A673 (cell line): Measurements from ENCODE around the gene DHX38. TPM values are rescaled to one million over a fixed set of nuclear protein-coding genes. Genes with fewer than 3 reads are reported as not detected.

Source experiments
- BruUV-seq: library from RNA; stranded (reverse); fragments of 400-500 nt; replicated peaks from 2 replicates; lab custom pipeline; 2021; lab: Mats Ljungman, UMichigan
- CTCF ChIA-PET: fragments of 300-600 bp; sonication (Branson Sonifier 250); formaldehyde crosslinking; loops from one replicate; lab custom pipeline; 2022; ENCODE audit warnings: antibody characterized with exemption; lab: Charles Lee
- POLR2A ChIA-PET: fragments of 300-600 bp; sonication (Branson Sonifier 250); formaldehyde crosslinking; loops from one replicate; lab custom pipeline; 2022; ENCODE audit warnings: antibody characterized with exemption; ENCODE audit not compliant: low non-redundant PET; lab: Charles Lee
- DNase-seq: peaks from one replicate; pipeline ENCODE4 v3.0.0-alpha.2; 2015; ENCODE audit warnings: low spot score
- H3K27ac ChIP-seq: fragments of 200-600 bp; sonication (generic); 2 replicates; pipeline ENCODE4 v1.5.1; 2016; ENCODE audit warnings: mixed run types, low read depth, mild to moderate bottlenecking, mixed read lengths, antibody characterized with exemption, low read length; ENCODE audit not compliant: poor library complexity, severe bottlenecking
- H3K27me3 ChIP-seq: fragments of 200-600 bp; sonication (generic); replicated peaks from 2 replicates; pipeline ENCODE4 v1.6.1; 2017; ENCODE audit warnings: mixed run types, low read depth, mild to moderate bottlenecking, mixed read lengths, antibody characterized with exemption, low read length; ENCODE audit not compliant: insufficient read depth, poor library complexity
- H3K36me3 ChIP-seq: fragments of 200-600 bp; sonication (generic); 2 replicates; pipeline ENCODE4 v1.6.1; 2016; ENCODE audit warnings: mixed run types, mild to moderate bottlenecking, mixed read lengths, antibody characterized with exemption, low read length; ENCODE audit not compliant: insufficient read depth, poor library complexity, severe bottlenecking
- H3K4me1 ChIP-seq: fragments of 200-600 bp; sonication (generic); 2 replicates; pipeline ENCODE4 v1.6.1; 2017; ENCODE audit warnings: mixed run types, mild to moderate bottlenecking, mixed read lengths, antibody characterized with exemption, low read length; ENCODE audit not compliant: insufficient read depth, poor library complexity, severe bottlenecking
- H3K4me3 ChIP-seq: fragments of 200-600 bp; sonication (generic); 2 replicates; pipeline ENCODE4 v1.5.1; 2016; ENCODE audit warnings: low read depth, mixed run types, mild to moderate bottlenecking, mixed read lengths, low read length; ENCODE audit not compliant: poor library complexity, severe bottlenecking
- H3K9me3 ChIP-seq: fragments of 200-600 bp; sonication (generic); 2 replicates; pipeline ENCODE4 v1.6.1; 2016; ENCODE audit warnings: mixed run types, low read depth, mild to moderate bottlenecking, mixed read lengths, antibody characterized with exemption, low read length; ENCODE audit not compliant: poor library complexity, severe bottlenecking
- EZH2 ChIP-seq: fragments of 200-600 bp; sonication (generic); IDR thresholded peaks from 2 replicates; pipeline ENCODE4 v1.6.1; 2017; ENCODE audit warnings: borderline replicate concordance, low read depth, mild to moderate bottlenecking, mixed read lengths, antibody characterized with exemption, low read length; ENCODE audit not compliant: poor library complexity, severe bottlenecking
- intact Hi-C: fragments of 100-400 bp; cut with micrococcal nuclease; formaldehyde crosslinking; loops from one replicate; pipeline ENCODE4 v1.10.0; 2022; ENCODE audit not compliant: unreplicated experiment
- total RNA-seq: library from RNA; stranded (reverse); gene quantifications from 2 replicates; pipeline ENCODE4 v1.2.3, GENCODE V29; 2021
- TF ChIP-seq, protein P1 (sequence below): fragments of 300-800, 200-600 bp; sonication (generic); conservative IDR thresholded peaks from 2 replicates; pipeline ENCODE4 v1.5.1; 2017; ENCODE audit warnings: low read depth, mild to moderate bottlenecking, antibody characterized with exemption, low read length, moderate library complexity, mixed read lengths

DHX38 gene
- total RNA-seq, 1 experiment from 2014 or later = 91.0 TPM

DNA sequence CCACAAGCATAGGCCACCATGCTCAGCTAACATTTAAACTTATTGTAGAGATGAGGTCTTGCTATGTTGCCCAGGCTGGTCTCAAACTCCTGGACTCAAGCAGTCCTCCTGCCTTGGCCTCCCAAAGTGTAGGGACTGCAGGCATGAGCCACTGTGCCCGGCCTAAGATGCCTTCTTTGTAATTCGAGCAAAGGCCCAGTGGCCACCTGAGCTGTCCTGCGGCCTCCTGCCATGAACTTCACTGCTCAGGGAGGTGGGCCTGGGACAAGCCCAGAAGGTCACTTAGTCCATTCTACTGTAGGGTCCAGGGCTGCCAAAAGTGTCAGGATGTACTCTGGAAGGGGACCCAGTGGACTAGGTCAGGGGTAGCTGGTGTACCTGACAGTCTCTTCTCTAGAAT, 30.5 kb downstream of the DHX38 start:
- ChIA-PET CTCF (interaction anchor here (1.5 kb wide), 2 partner anchors 343 to 1911 kb away, joined by 3 to 7 read pairs; no protein-coding TSS in a partner anchor), POLR2A (no interaction called here)
- DNase-seq = no peak
- Histone ChIP-seq H3K9me3 (no peaks in the 10 kb centered on the region), H3K27ac (no peak overlapping the region), H3K4me1 (peaks cover 5% of the 10 kb centered on the region), H3K27me3 (no peaks in the 10 kb centered on the region), H3K4me3 (no peak overlapping the region), H3K36me3 (no peaks in the 10 kb centered on the region)
- intact Hi-C loops = no loop called here
- no peak for TF ChIP-seq EZH2
- TF ChIP-seq, protein P1, sequence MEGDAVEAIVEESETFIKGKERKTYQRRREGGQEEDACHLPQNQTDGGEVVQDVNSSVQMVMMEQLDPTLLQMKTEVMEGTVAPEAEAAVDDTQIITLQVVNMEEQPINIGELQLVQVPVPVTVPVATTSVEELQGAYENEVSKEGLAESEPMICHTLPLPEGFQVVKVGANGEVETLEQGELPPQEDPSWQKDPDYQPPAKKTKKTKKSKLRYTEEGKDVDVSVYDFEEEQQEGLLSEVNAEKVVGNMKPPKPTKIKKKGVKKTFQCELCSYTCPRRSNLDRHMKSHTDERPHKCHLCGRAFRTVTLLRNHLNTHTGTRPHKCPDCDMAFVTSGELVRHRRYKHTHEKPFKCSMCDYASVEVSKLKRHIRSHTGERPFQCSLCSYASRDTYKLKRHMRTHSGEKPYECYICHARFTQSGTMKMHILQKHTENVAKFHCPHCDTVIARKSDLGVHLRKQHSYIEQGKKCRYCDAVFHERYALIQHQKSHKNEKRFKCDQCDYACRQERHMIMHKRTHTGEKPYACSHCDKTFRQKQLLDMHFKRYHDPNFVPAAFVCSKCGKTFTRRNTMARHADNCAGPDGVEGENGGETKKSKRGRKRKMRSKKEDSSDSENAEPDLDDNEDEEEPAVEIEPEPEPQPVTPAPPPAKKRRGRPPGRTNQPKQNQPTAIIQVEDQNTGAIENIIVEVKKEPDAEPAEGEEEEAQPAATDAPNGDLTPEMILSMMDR = no peak
- BruUV-seq = no TSS peak

DNA sequence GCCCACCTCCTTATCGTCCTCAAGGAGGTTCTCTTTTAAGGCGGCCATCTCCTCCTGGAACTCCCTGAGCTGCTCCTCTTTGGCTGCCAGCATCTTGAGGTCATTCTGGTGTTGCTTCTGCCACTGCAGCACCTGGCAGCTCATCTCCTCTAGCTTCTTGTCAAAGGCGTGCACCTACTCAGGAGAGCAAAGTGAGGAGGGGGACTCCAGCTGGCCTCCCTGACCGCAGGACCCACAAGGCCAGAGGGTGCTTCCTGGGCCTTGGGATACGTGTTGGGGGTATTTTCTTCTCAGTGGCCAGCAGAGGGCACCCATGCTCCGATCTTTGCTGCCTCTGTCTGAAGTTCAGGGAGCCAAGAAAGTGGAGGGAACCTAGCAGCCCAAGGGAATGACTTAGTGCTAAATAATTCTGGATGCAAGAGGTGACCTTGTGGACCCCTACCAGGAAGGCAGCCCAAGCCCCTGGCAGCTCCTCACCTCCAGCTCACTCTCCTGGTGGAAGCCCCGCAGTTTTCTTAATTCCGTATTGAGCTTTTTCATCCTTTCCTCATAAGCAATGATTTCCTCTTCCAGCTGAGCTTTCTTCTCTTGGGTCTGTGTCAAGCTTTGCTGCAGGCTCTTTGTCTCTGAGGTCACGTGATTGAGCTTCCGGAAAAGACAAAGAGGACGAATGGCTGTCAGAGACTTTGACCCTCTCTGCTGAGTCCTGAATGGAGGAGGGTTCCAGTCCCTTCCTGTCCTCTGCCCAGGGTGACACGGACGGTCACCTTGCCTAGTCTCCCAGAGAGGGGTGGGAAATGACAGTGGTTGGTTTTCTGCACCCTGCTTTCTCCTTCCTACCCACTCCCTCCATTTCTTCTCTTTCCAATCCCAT, 31.4 kb downstream of the DHX38 start:
- intact Hi-C loops = loop anchor here (5.0 kb wide), 2 partner anchors 342 to 1752 kb away; no protein-coding TSS in a partner anchor
- H3K9me3 ChIP-seq = no peaks in the 10 kb centered on the region
- no peak overlapping the region for H3K4me3 ChIP-seq
- TF ChIP-seq, protein P1 = peak; percentile 81
- no peak for TF ChIP-seq EZH2
- H3K36me3 ChIP-seq = no peaks in the 10 kb centered on the region
- ChIA-PET CTCF (interaction anchor here (0.6 to 1.5 kb wide), 6 partner anchors 11 to 1910 kb away, joined by 3 to 7 read pairs (median 4); no protein-coding TSS in a partner anchor), POLR2A (interaction anchor here (0.6 kb wide), 2 partner anchors 31 to 32 kb away, joined by 3 read pairs; partner anchors contain the start of genes DHX38 and TXNL4B)
- no peak overlapping the region for H3K27ac ChIP-seq
- peaks cover 5% of the 10 kb centered on the region for H3K4me1 ChIP-seq
- no TSS peak for BruUV-seq
- peak; percentile 81 for DNase-seq
- H3K27me3 ChIP-seq = no peaks in the 10 kb centered on the region

DNA sequence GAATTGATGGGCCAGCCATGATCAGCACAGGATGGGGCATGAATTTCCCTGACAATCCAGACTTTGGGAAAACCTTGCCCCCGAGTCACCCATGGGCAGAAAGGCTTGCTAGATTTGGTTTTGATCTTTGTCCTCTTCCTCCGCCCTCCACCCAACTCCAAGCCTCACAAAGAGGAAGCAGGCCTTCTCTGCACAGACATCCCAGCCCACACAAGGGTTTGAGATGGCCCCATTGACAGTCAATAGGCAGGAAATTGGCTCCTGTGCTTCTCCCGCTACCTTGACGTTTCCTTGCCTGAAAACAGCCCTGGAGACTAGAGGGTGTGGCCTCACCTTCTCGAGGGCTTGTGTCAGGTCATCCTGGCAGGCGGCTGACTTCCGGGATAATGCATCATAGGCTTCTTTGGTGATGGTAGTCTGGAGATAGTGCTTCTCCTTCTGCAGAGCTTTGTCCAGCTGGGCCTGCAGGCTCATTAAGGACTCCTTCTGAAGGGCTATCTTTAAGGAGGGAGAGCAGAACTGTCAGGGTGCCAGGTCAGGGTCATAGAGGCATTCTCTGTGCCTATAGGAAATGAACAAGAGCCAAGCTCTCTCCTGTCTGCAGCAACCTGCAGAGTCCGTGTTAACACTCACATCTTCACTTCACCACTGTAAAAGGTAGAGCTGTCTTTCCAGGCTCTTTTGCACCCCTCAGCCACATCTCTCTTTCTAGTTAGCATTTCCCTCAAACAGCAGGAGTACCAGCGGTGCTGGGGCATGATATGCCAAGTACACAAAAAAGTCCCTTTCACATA, 32.2 kb downstream of the DHX38 start:
- ChIA-PET POLR2A (interaction anchor here (0.6 kb wide), 1 partner anchor 32 kb away, joined by 3 read pairs; no protein-coding TSS in a partner anchor), CTCF (interaction anchor here (0.6 to 1.5 kb wide), 5 partner anchors 341 to 1909 kb away, joined by 3 to 7 read pairs (median 4); no protein-coding TSS in a partner anchor)
- TF ChIP-seq EZH2 = no peak
- TF ChIP-seq, protein P1 = no peak
- Histone ChIP-seq H3K9me3 (no peaks in the 10 kb centered on the region), H3K27me3 (no peaks in the 10 kb centered on the region), H3K4me1 (peaks cover 5% of the 10 kb centered on the region), H3K27ac (no peak overlapping the region), H3K4me3 (no peak overlapping the region), H3K36me3 (no peaks in the 10 kb centered on the region)
- BruUV-seq = no TSS peak
- intact Hi-C loops = loop anchor here (5.0 kb wide), 2 partner anchors 341 to 1751 kb away; no protein-coding TSS in a partner anchor
- no peak for DNase-seq
